Pulmonary artery endothelial cell (primary cell): Measurements from ENCODE around the gene ACYP2. TPM values are rescaled to one million over a fixed set of nuclear protein-coding genes. Genes with fewer than 3 reads are reported as not detected.
A peak's percentile ranks its signal among the peaks of the same experiment; 100 is the strongest.
"Not testable (repeated sequence)": the region's sequence is repeated elsewhere in the genome, so short reads cannot be mapped to it uniquely, and the experiment has no call there.

Experiments
- DNase-seq: peaks from one replicate; pipeline ENCODE4 v3.0.0-alpha.2; 2011; ENCODE audit warnings: low read depth, low spot score
- total RNA-seq: library from RNA; depleted of rRNA; stranded (reverse); fragments of >200 nt; gene quantifications from 2 replicates; pipeline ENCODE4 v1.2.3, GENCODE V29; 2014

ACYP2 gene
- total RNA-seq: 3.2 and 5.7 TPM in 2 replicates

GRCh38 chr2:54115284-54116137 is at the start of gene ACYP2:
Gene ACYP2 (plus strand): TSS chr2:54115615.
- peak; percentile 83 for DNase-seq

GRCh38 chr2:54065891-54066290 is 49.5 kb upstream of the ACYP2 start:
- DNase-seq: no peak

DNA sequence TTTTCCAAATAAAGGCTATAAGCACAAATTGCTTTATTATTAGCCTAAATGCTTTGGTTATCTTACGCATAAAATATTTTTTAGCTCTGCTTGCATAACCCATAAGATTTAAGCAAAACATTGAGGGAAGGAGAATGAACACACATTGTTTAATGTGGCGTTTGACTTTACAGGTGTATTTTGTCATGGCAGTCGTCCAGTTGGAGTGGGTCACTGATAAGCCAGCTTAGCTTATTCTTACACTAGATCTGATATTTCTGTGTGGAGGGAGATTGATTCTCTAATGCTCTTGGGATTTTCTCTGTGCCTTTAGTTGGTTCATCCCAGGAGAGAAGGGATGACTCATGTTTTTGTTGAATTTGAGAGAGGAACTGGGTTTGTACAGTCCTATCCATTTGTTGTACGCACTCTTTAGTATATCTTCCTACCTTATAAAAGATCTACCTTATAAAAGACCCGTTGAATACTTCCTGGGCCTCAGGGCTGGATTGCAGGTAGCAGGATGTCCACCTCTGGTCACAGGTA is 47.5 kb upstream of the ACYP2 start:
- no peak for DNase-seq

DNA sequence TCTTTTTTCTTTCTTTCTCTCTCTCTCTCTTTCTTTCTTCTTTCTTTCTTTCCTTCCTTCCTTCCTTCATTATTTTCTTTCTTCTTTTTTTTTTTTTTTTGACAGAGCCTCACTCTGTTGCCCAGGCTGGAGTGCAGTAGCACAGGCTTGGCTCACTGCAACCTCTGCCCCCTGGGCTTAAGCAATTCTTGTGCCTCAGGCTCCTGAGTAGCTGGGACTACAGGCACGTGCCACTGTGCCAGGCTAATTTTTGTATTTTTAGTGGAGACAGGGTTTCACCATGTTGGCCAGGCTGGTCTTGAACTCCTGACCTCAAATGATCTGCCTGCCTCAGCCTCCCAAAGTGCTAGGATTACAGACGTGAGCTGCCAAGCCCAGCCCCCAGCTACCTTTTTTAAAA is 42.9 kb upstream of the ACYP2 start:
- not testable (repeated sequence) for DNase-seq

- no peak for DNase-seq
Measured at GRCh38 chr2:54073796-54074195, 41.6 kb upstream of the ACYP2 start.

- no peak for DNase-seq
Measured at GRCh38 chr2:54074606-54075341, 40.6 kb upstream of the ACYP2 start.

GRCh38 chr2:54076586-54076985 is 38.8 kb upstream of the ACYP2 start:
- no peak for DNase-seq

DNA sequence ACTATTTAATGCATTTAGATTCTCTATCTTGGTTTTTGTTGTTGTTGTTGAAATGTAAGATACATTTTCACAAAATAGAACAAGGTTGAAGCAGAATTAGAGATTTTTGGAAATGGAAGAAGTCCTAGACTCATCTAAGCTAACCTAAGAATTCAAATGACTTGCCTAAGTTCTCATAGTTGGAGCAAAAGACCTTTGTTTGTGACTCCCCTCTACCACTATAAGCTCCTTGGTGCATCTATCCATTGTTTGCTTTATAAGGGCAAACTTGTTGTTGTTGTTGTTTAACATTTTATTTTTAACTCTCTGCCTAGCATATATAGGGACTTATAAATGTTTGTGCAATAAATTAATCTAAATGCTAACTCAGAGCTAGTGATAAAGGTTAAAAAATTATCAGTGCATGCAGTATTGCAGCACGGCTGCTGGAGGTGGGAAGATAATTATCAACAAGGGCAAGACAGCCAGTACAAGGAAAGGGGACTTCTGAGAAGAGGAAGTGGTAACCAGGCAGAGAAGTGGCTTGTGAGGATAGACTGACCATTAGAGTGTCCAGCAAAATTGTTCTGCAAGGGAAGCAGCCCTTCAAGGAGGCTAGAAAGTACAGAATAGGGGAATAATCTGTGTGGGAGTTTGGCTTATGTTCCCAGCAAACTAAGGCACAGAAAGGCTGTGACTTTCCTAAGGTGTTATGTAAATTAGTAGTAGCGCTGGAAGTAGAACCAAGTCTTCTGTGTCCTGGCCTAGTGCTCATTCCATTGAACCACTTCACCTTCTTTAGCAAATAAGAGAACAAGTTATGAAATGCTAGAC is 38.1 kb upstream of the ACYP2 start:
- DNase-seq: no peak

GRCh38 chr2:54079331-54079730 is 36.1 kb upstream of the ACYP2 start:
- DNase-seq: no peak

GRCh38 chr2:54081574-54081973 is 33.8 kb upstream of the ACYP2 start:
- no peak for DNase-seq

DNA sequence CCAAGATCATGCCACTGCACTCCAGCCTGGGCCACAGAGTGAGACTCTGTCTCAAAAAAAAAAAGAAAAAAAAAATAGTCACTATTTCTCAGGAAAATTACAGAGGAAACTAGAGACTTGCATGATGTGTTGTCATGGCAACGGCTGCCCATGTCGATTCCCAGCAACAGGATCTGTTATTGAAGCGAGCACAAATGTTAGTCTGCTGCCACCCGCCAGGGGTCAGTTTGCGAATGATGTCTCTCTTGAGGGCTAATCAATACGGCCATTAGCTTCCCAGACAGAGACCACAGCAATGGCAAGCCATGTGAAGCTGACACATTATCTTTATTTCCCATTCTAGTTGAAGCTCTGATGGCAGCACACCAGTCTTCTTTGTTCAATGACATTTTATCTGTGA is 32.4 kb upstream of the ACYP2 start:
- DNase-seq: no peak

- DNase-seq: no peak
Measured at GRCh38 chr2:54083445-54083844, 32.0 kb upstream of the ACYP2 start.

GRCh38 chr2:54084600-54084999 is 30.8 kb upstream of the ACYP2 start:
- no peak for DNase-seq

- DNase-seq: no peak
Measured at GRCh38 chr2:54085069-54085468, 30.3 kb upstream of the ACYP2 start.

DNA sequence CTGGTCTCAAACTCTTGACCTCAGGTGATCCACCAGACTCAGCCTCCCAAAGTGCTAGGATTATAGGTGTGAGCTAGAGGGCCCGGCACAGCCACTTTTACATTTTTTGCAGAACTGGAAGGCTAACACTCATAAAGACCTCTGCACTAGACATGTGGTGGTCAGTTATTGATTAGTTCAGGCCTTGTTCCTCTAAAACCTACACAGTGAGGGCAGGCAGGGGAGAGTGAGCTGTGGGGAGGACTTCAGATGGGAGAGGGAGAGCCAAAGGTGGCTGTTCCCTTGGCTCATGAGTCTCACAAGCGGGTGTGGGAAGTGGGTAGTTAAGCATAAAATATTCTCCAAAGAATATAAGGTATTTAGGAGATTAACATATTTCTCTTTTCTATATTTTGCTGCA is 29.3 kb upstream of the ACYP2 start:
- DNase-seq: no peak

DNA sequence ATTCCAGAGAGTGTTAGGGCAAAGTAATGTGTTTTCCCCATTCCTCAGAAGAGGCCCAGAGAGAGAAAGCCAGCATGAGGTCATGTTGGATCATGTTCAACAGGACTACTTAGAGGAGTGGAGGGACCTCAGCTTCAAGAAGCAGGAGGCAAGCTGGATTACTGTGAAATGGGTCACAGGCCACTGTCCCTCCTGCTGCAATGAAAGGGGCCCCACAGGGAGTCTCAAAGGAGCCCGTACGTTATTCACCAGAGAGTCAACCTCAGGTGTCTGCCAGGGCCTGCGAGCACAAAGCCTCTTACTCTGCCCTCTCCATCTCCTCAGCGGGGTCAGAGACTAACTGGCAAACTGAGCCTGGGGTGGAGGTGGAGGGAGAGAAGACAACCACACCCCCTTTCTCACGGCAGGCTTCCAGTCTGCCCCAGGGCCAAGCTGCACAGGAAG is 27.2 kb upstream of the ACYP2 start:
- DNase-seq: no peak

- no peak for DNase-seq
Measured at GRCh38 chr2:54088719-54089118, 26.7 kb upstream of the ACYP2 start.

DNA sequence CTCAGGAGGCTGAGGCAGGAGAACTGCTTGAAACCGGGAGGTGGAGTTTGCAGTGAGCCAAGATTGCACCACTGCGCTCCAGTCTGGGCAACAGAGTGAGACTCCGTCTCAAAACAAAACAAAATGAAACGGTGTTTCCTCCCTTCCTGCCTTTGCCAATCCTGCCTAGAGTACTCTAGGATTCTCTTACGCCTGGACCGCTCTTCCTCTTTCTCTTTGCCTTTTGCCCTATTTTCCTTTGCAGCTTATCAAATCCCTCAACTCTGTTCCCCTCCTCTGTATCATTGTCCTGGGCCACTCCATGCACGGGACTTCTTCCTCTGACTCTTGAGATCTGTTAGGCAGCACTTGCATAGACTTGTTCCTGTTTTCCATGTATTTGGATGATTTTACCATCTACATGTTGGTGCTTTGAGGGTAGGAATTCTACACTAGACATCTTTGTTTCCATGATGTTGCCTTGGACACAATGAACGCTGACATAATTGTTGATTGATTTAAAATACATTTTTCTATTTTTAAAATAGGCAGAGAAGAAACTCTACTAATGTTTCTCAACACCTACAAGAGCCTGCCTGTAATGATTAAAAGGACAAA is 24.8 kb upstream of the ACYP2 start:
- DNase-seq: no peak

- no peak for DNase-seq
Measured at GRCh38 chr2:54092940-54093339, 22.5 kb upstream of the ACYP2 start.

GRCh38 chr2:54095406-54095805 is 20.0 kb upstream of the ACYP2 start:
- DNase-seq: not testable (repeated sequence)

DNA sequence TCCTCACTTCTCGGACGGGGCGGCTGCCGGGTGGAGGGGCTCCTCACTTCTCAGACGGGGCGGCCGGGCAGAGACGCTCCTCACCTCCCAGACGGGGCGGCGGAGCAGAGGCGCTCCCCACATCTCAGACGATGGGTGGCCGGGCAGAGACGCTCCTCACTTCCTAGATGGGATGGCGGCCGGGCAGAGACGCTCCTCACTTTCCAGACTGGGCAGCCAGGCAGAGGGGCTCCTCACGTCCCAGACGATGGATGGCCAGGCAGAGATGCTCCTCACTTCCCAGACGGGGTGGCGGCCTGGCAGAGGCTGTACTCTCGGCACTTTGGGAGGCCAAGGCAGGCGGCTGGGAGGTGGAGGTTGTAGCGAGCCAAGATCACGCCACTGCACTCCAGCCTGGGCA is 19.3 kb upstream of the ACYP2 start:
- DNase-seq: not testable (repeated sequence)
